ENCODE measurements around the gene TMEM243. TPM values are rescaled to one million over a fixed set of nuclear protein-coding genes. Genes with fewer than 3 reads are reported as not detected.

Gene TMEM243
- total RNA-seq, 1 experiment from 2014 or later, result 23.5 TPM

- H4K91ac ChIP-seq (ENCODE audit: insufficient read length, low read depth, low read length), result no peak overlapping the region
- Mint-ChIP-seq H3K27ac (peak overlapping the region in 2 of 3 experiments; percentile 6 to 23; a peak in 1 of 7 replicates), H3K9me3 (peaks cover 10 to 14% of the 10 kb centered on the region in 2 experiments), H3K4me3 (no peak overlapping the region), H3K27me3 (ENCODE audit: low read depth) (no peaks in the 10 kb centered on the region), H3K36me3 (ENCODE audit: insufficient read depth in 1 of 3, low read depth in 3 of 3) (peaks cover 46 to 78% (median 65%) of the 10 kb centered on the region in 3 experiments), H3K4me1 (peaks cover 5 to 13% of the 10 kb centered on the region in 2 experiments)
- no peak overlapping the region for H3K56ac ChIP-seq (ENCODE audit: insufficient read length, low read depth, low read length)
- no peak overlapping the region for H2BK5ac ChIP-seq (ENCODE audit: insufficient read length, low read length)
- no peak for TF ChIP-seq CTCF (conservative IDR thresholded peaks at IDR 0.05)
- no peaks in the 10 kb centered on the region for H3K9me3 ChIP-seq (ENCODE audit: control insufficient read depth, low read depth, low read length)
- H3K23me2 ChIP-seq (ENCODE audit: insufficient read length, low read depth, low read length, poor library complexity, severe bottlenecking), result no peaks in the 10 kb centered on the region
- no peak overlapping the region for H4K5ac ChIP-seq (ENCODE audit: insufficient read length, low read depth, low read length)
- H3T11ph ChIP-seq (ENCODE audit: low read length), result no peak overlapping the region
- H3K9ac ChIP-seq (ENCODE audit: extremely low read depth, insufficient read length, low read length), result no peak overlapping the region
- no peak overlapping the region for H3K23ac ChIP-seq (ENCODE audit: insufficient read length, low read depth, low read length)
- H2AFZ ChIP-seq (ENCODE audit: low read length), result no peak overlapping the region
- H3K27me3 ChIP-seq (ENCODE audit: insufficient read depth, low read length), result no peaks in the 10 kb centered on the region
- no peak overlapping the region for H4K8ac ChIP-seq (replicated peaks; ENCODE audit: insufficient read length, low read depth, low read length)
- H4K20me1 ChIP-seq (ENCODE audit: control insufficient read depth, insufficient read depth, insufficient read length), result no peaks in the 10 kb centered on the region
- H2BK15ac ChIP-seq (ENCODE audit: low read depth, low read length), result no peak overlapping the region
- H3K79me2 ChIP-seq (ENCODE audit: insufficient read depth, low read length), result no peaks in the 10 kb centered on the region; the same call in 1 of the 2 replicates
- H2BK20ac ChIP-seq (ENCODE audit: low read depth, low read length, poor library complexity, severe bottlenecking), result no peak overlapping the region
- no CpG with 5 or more reads among the region's 1 CpG for WGBS (ENCODE audit: extremely low coverage, insufficient read length, low lambda C conversion rate)
- no peak overlapping the region for H3K27ac ChIP-seq (ENCODE audit: insufficient read length, low read depth, low read length)
- no peak overlapping the region for H2AK5ac ChIP-seq (ENCODE audit: insufficient read length, low read length)
- H3K4ac ChIP-seq (ENCODE audit: low read depth, low read length), result no peak overlapping the region
- no peak overlapping the region for H3K18ac ChIP-seq (ENCODE audit: insufficient read length, low read depth, low read length)
- no peaks in the 10 kb centered on the region; the same call in 1 of the 2 replicates for H3K4me1 ChIP-seq (ENCODE audit: insufficient read depth, low read length)
- H2BK12ac ChIP-seq (ENCODE audit: insufficient read length, low read depth, low read length), result no peak overlapping the region
- no peak overlapping the region for H3K14ac ChIP-seq (ENCODE audit: insufficient read depth, low read length)
- no peak overlapping the region for H2BK120ac ChIP-seq (ENCODE audit: low read depth, low read length, poor library complexity, severe bottlenecking)
- no peak overlapping the region for H3K4me2 ChIP-seq (ENCODE audit: insufficient read depth, insufficient read length, low read length)
- DNase-seq, result no peak
- H3K79me1 ChIP-seq (ENCODE audit: insufficient read depth, low read depth, low read length, poor library complexity, severe bottlenecking), result peaks cover 4% of the 10 kb centered on the region
Observed at GRCh38 chr7:87199241-87199640, 20.3 kb downstream of the TMEM243 start.
